Choroid plexus epithelial cell (primary cell): ENCODE results near the gene EWSR1.

Experiments
- DNase-seq: peaks from one replicate; pipeline ENCODE4 v3.0.0-alpha.2; 2010; ENCODE audit warnings: low read depth
- H3K4me3 ChIP-seq: 2 replicates; pipeline ENCODE4 v1.5.1; 2011; ENCODE audit warnings: low read depth, mild to moderate bottlenecking, control low read depth, low read length, moderate library complexity
- CTCF ChIP-seq: conservative IDR thresholded peaks from 2 replicates; pipeline ENCODE4 v1.5.1; 2011; ENCODE audit warnings: low read depth, mild to moderate bottlenecking, control low read depth, inconsistent platforms, low read length, moderate library complexity

EWSR1 gene

GRCh38 chr22:29329581-29329980, 61.5 kb downstream of the EWSR1 start:
- TF ChIP-seq CTCF, result no peak
- no peak for DNase-seq
- H3K4me3 ChIP-seq, result no peak overlapping the region

- no peak overlapping the region for H3K4me3 ChIP-seq
- no peak for TF ChIP-seq CTCF
- no peak for DNase-seq
Observed at GRCh38 chr22:29330291-29330690, 62.2 kb downstream of the EWSR1 start.

- no peak for TF ChIP-seq CTCF
- H3K4me3 ChIP-seq, result no peak overlapping the region
- DNase-seq, result peak; percentile 84
Observed at GRCh38 chr22:29330753-29331152, 62.7 kb downstream of the EWSR1 start.

GRCh38 chr22:29331213-29331612, 63.1 kb downstream of the EWSR1 start:
- H3K4me3 ChIP-seq, result no peak overlapping the region
- no peak for TF ChIP-seq CTCF
- peak; percentile 56 for DNase-seq

GRCh38 chr22:29331658-29332300, 63.7 kb downstream of the EWSR1 start:
- no peak for TF ChIP-seq CTCF
- no peak for DNase-seq
- H3K4me3 ChIP-seq, result no peak overlapping the region

- no peak overlapping the region for H3K4me3 ChIP-seq
- DNase-seq, result no peak
- no peak for TF ChIP-seq CTCF
Observed at GRCh38 chr22:29332886-29333496, 64.9 kb downstream of the EWSR1 start.

- no peak overlapping the region for H3K4me3 ChIP-seq
- no peak for DNase-seq
- TF ChIP-seq CTCF, result no peak
Observed at GRCh38 chr22:29334148-29334547, 66.1 kb downstream of the EWSR1 start.
